ENCODE measurements around the gene GALNT2.

- TF ChIP-seq CTCF (IDR thresholded peaks at IDR 0.05) (no peak), POLR2A (IDR thresholded peaks at IDR 0.05) (no peak)
Measured at GRCh38 chr1:230147253-230148125, 80.5 kb downstream of the GALNT2 start.
